ENCODE data around the gene LGALS4. TPM values are rescaled to one million over a fixed set of nuclear protein-coding genes. Genes with fewer than 3 reads are reported as not detected.

Gene LGALS4
- total RNA-seq, 1 experiment from 2014 or later, result 1.0 TPM

DNA sequence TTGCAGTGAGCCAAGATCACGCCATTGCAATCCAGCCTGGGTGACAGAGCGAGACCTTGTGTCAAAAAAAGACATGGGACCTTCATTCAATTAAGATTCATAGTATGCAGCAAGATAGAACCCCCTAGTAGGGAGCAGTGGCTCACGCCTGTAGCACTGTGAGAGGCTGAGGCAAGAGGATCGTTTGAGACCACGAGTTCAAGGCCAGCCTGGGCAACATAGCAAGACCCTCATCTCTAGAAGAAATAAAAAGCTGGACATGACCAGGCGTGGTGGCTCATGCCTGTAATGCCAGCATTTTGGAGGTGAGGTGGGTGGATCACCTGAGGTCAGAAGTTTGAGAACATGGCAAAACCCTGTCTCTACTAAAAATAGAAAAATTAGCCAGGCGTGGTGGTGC is 32.3 kb downstream of the LGALS4 start:
- no peak overlapping the region for H3K4me2 ChIP-seq
- H3K36me3 ChIP-seq (ENCODE audit: low read depth), result no peaks in the 10 kb centered on the region
- no peaks in the 10 kb centered on the region for H3K4me1 ChIP-seq (replicated peaks; ENCODE audit: insufficient read depth)
- H3K9me2 ChIP-seq (ENCODE audit: insufficient read depth), result no peaks in the 10 kb centered on the region
- ChIA-PET POLR2A (ENCODE audit: unreplicated experiment) (no interaction called here), CTCF (no interaction called here)
- DNase-seq, result no peak
- no peak for TF ChIP-seq CTCF (conservative IDR thresholded peaks at IDR 0.05)
- no peak for TF ChIP-seq EZH2 (IDR thresholded peaks at IDR 0.05; ENCODE audit: low read depth)
- BruUV-seq (replicated peaks), result no TSS peak
- no peaks in the 10 kb centered on the region for H3K9me3 ChIP-seq (ENCODE audit: insufficient read depth, low read depth)
- intact Hi-C loops (cut with micrococcal nuclease; ENCODE audit: unreplicated experiment), result no loop called here
- H3K27ac ChIP-seq, result no peak overlapping the region
- H2AFZ ChIP-seq, result no peak overlapping the region
- H3K4me3 ChIP-seq, result no peak overlapping the region
- H3K27me3 ChIP-seq (ENCODE audit: insufficient read depth, low read depth), result no peaks in the 10 kb centered on the region
- no peaks in the 10 kb centered on the region for H3K79me2 ChIP-seq (ENCODE audit: low read depth)
- H4K20me1 ChIP-seq (ENCODE audit: insufficient read depth), result no peaks in the 10 kb centered on the region
- no peaks in the 10 kb centered on the region; the same call in 1 of the 2 replicates for H3F3A ChIP-seq (ENCODE audit: insufficient read depth, low read depth)

- no peak for TF ChIP-seq CTCF (conservative IDR thresholded peaks at IDR 0.05)
- TF ChIP-seq EZH2 (IDR thresholded peaks at IDR 0.05; ENCODE audit: low read depth), result no peak
- CTCF ChIA-PET, result interaction anchor here (0.6 kb wide), 1 partner anchor 358 kb away, joined by 3 read pairs; no protein-coding TSS in a partner anchor
- no peak overlapping the region for H3K4me2 ChIP-seq
Measured at GRCh38 chr19:38778733-38779132, 34.0 kb downstream of the LGALS4 start.

GRCh38 chr19:38774181-38774950 is 38.4 kb downstream of the LGALS4 start:
- H3K79me2 ChIP-seq (ENCODE audit: low read depth), result no peaks in the 10 kb centered on the region
- H3K27me3 ChIP-seq (ENCODE audit: insufficient read depth, low read depth), result no peaks in the 10 kb centered on the region
- CTCF ChIA-PET, result interaction anchor here (0.6 kb wide), 1 partner anchor 38 kb away, joined by 3 read pairs; no protein-coding TSS in a partner anchor
- H3K9me3 ChIP-seq (ENCODE audit: insufficient read depth, low read depth), result no peaks in the 10 kb centered on the region
- no peaks in the 10 kb centered on the region for H4K20me1 ChIP-seq (ENCODE audit: insufficient read depth)
- intact Hi-C loops (cut with micrococcal nuclease; ENCODE audit: unreplicated experiment), result no loop called here
- no peak overlapping the region for H3K4me3 ChIP-seq
- TF ChIP-seq CTCF (conservative IDR thresholded peaks at IDR 0.05), result no peak
- TF ChIP-seq EZH2 (IDR thresholded peaks at IDR 0.05; ENCODE audit: low read depth), result no peak
- H3K4me2 ChIP-seq, result no peak overlapping the region
- no peaks in the 10 kb centered on the region for H3K36me3 ChIP-seq (ENCODE audit: low read depth)
- DNase-seq, result no peak
- H3F3A ChIP-seq (ENCODE audit: insufficient read depth, low read depth), result no peaks in the 10 kb centered on the region; the same call in 1 of the 2 replicates
- no peaks in the 10 kb centered on the region for H3K9me2 ChIP-seq (ENCODE audit: insufficient read depth)
- no peaks in the 10 kb centered on the region for H3K4me1 ChIP-seq (replicated peaks; ENCODE audit: insufficient read depth)
- BruUV-seq (replicated peaks), result no TSS peak
- H2AFZ ChIP-seq, result no peak overlapping the region
- POLR2A ChIA-PET (ENCODE audit: unreplicated experiment), result interaction anchor here (0.6 kb wide), 1 partner anchor 157 kb away, joined by 3 read pairs; the partner anchor contains the start of gene MAP4K1
- no peak overlapping the region for H3K27ac ChIP-seq

More at GRCh38 chr19:38778733-38779132, 34.0 kb downstream of the LGALS4 start:
- Histone ChIP-seq H3K9me3 (ENCODE audit: insufficient read depth, low read depth) (no peaks in the 10 kb centered on the region), H3K79me2 (ENCODE audit: low read depth) (no peaks in the 10 kb centered on the region), H3K27ac (no peak overlapping the region), H3K27me3 (ENCODE audit: insufficient read depth, low read depth) (no peaks in the 10 kb centered on the region), H2AFZ (no peak overlapping the region), H3K4me1 (replicated peaks; ENCODE audit: insufficient read depth) (no peaks in the 10 kb centered on the region), H3K9me2 (ENCODE audit: insufficient read depth) (no peaks in the 10 kb centered on the region), H3F3A (ENCODE audit: insufficient read depth, low read depth) (no peaks in the 10 kb centered on the region; the same call in 1 of the 2 replicates), H3K36me3 (ENCODE audit: low read depth) (no peaks in the 10 kb centered on the region), H4K20me1 (ENCODE audit: insufficient read depth) (no peaks in the 10 kb centered on the region), H3K4me3 (no peak overlapping the region)
- no peak for DNase-seq
- BruUV-seq (replicated peaks), result no TSS peak
- intact Hi-C loops (cut with micrococcal nuclease; ENCODE audit: unreplicated experiment), result no loop called here
- POLR2A ChIA-PET (ENCODE audit: unreplicated experiment), result no interaction called here

Measured in PC-9 (cell line).